ENCODE measurements around the gene NOS1AP.

The NOS1AP gene

DNA sequence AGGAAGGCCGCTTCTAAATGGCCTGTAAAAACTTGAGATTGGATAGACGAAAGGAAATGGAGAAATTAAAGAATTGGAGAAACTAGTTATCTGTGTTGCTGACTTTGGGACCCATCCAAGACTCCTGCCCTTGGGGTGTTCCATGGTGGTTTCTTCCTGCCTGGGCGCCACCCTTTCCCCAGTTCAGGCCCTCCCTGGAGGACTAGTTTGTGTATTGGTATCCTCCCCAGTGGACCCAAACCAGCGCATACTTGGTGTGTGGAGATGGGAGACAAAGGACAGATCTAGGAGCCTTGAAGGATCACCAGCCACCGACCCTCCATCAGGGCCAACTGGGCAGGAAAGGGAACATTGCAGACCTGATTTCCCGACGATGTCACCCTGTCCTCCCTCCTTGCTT, 300.1 kb downstream of the NOS1AP start:
- no peak for TF ChIP-seq POLR2AphosphoS5 (IDR thresholded peaks at IDR 0.05; ENCODE audit: low read depth, low read length)
- TF ChIP-seq FOXP2 (optimal IDR thresholded peaks at IDR 0.05; ENCODE audit: borderline replicate concordance, extremely low read depth, extremely low read length, insufficient read depth) = no peak
- TF ChIP-seq SIN3A (IDR thresholded peaks at IDR 0.05; ENCODE audit: borderline replicate concordance, insufficient read depth, low read length) = no peak
- no peak for TF ChIP-seq TAF1 (IDR thresholded peaks at IDR 0.05; ENCODE audit: borderline replicate concordance, insufficient read depth, low read length)
- TF ChIP-seq, protein P1, sequence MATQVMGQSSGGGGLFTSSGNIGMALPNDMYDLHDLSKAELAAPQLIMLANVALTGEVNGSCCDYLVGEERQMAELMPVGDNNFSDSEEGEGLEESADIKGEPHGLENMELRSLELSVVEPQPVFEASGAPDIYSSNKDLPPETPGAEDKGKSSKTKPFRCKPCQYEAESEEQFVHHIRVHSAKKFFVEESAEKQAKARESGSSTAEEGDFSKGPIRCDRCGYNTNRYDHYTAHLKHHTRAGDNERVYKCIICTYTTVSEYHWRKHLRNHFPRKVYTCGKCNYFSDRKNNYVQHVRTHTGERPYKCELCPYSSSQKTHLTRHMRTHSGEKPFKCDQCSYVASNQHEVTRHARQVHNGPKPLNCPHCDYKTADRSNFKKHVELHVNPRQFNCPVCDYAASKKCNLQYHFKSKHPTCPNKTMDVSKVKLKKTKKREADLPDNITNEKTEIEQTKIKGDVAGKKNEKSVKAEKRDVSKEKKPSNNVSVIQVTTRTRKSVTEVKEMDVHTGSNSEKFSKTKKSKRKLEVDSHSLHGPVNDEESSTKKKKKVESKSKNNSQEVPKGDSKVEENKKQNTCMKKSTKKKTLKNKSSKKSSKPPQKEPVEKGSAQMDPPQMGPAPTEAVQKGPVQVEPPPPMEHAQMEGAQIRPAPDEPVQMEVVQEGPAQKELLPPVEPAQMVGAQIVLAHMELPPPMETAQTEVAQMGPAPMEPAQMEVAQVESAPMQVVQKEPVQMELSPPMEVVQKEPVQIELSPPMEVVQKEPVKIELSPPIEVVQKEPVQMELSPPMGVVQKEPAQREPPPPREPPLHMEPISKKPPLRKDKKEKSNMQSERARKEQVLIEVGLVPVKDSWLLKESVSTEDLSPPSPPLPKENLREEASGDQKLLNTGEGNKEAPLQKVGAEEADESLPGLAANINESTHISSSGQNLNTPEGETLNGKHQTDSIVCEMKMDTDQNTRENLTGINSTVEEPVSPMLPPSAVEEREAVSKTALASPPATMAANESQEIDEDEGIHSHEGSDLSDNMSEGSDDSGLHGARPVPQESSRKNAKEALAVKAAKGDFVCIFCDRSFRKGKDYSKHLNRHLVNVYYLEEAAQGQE (IDR thresholded peaks at IDR 0.05; ENCODE audit: insufficient read depth in 1 of 2, low read depth in 2 of 2, low read length in 2 of 2) = no peak

DNA sequence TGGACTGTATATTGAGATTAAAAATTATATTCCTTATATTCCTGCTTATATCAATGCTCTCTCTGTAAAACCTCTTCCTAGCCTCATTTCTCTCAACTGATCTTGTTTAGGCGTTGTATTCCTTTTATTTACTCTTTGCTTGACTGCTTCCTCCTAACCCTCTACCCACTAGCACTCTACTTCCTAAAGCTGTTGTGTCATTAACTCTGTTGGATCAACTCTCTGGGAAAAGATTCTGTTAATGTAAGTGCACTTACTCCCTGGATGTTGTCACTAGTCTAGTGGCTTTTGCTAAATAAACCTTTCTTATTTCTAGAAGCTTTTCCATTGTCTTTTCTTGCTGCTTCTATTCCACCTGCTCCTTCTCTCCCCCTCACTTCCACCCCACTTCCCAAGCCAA, 300.7 kb downstream of the NOS1AP start:
- TF ChIP-seq FOXP2 (optimal IDR thresholded peaks at IDR 0.05; ENCODE audit: borderline replicate concordance, extremely low read depth, extremely low read length, insufficient read depth) = no peak

DNA sequence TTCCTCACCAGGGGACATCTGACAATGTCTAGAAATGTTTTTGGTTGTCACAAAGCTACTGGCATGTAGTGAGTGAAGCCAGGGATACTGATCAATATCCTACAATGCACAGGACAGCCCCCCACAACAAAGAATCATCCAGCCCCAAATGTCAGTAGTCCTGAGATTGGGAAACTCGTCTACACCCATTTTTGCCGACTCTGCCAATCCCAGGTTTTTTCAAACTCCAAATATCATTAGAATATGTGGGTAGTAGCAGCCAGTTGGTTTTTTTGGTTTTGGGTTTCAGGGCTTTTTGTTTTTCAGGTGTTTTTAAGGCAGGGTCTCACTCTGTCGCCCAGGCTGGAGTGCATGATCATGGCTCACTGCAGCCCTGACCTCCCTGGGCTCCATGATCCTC, 301.2 kb downstream of the NOS1AP start:
- TF ChIP-seq TAF1 (IDR thresholded peaks at IDR 0.05; ENCODE audit: borderline replicate concordance, insufficient read depth, low read length) = no peak
- TF ChIP-seq SIN3A (IDR thresholded peaks at IDR 0.05; ENCODE audit: borderline replicate concordance, insufficient read depth, low read length) = no peak

DNA sequence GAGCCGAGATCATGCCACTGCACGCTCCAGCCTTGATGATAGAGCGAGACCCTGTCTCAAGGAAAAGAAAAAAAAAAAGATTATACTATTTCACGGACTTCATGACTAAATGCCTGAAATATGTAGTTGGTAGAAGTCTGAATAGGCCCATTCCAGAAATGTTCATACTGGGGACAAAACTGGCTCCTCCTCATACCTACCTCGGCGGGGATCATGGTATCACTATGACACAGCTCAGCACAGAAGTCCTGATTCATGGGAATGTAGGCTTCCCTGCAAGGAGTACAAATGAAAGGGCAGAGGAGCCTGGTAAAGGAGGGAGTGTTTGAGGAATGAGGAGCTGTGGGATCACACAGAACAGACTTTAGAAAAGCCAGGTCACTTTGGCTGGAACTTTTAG, 302.1 kb downstream of the NOS1AP start:
- no peak for TF ChIP-seq FOXP2 (optimal IDR thresholded peaks at IDR 0.05; ENCODE audit: borderline replicate concordance, extremely low read depth, extremely low read length, insufficient read depth)
- no peak for TF ChIP-seq POLR2AphosphoS5 (IDR thresholded peaks at IDR 0.05; ENCODE audit: low read depth, low read length)
- TF ChIP-seq TAF1 (IDR thresholded peaks at IDR 0.05; ENCODE audit: borderline replicate concordance, insufficient read depth, low read length) = no peak
- no peak for TF ChIP-seq SIN3A (IDR thresholded peaks at IDR 0.05; ENCODE audit: borderline replicate concordance, insufficient read depth, low read length)
- TF ChIP-seq, protein P1 (IDR thresholded peaks at IDR 0.05; ENCODE audit: insufficient read depth in 1 of 2, low read depth in 2 of 2, low read length in 2 of 2) = no peak

DNA sequence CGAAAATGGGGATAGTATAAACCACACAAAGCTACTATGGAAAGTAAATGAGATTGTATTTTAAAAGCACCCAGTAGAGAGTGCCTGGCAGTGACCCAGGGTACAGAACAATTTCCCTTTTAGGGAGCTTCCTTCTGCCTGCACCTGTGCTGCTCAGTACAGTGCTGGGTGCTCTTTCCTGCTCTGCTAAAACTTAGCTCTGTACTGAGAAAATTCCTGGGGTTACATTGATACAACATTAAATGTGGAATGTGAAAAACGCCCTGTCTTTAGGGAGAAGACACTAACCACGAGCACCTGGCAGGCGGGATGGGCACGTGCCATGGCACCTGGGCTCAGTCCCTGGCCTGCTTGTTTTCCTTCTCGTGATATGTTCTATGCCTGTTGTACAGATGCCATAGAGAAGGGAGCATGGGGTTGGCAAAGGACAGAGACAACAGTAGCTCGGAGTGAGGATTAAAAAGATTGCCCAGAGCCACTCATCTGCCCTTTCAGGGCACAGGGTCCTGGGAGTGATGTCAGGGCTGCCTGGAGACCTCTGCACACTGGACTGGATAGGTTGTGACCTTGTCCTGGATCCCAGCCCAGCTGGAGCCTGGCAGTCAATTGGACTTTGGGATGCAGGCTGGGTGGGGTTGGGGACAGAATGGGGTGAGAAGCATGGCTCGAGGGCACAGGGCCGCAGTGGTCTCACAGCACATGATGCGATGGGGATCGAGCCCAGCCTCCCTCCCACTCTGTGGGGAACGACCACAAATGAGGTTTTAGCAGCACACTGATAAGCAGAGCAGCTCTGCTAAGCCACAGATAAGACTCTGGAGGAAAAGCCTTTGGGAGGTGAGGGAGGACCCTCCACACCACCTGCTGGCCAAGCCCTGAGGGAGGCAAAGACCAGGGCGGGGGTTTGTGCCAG, 302.9 kb downstream of the NOS1AP start:
- TF ChIP-seq SIN3A (IDR thresholded peaks at IDR 0.05; ENCODE audit: borderline replicate concordance, insufficient read depth, low read length) (no peak), POLR2AphosphoS5 (IDR thresholded peaks at IDR 0.05; ENCODE audit: low read depth, low read length) (no peak), FOXP2 (optimal IDR thresholded peaks at IDR 0.05; ENCODE audit: borderline replicate concordance, extremely low read depth, extremely low read length, insufficient read depth) (no peak), TAF1 (IDR thresholded peaks at IDR 0.05; ENCODE audit: borderline replicate concordance, insufficient read depth, low read length) (no peak)
- TF ChIP-seq, protein P1 (IDR thresholded peaks at IDR 0.05; ENCODE audit: insufficient read depth in 1 of 2, low read depth in 2 of 2, low read length in 2 of 2) = no peak

DNA sequence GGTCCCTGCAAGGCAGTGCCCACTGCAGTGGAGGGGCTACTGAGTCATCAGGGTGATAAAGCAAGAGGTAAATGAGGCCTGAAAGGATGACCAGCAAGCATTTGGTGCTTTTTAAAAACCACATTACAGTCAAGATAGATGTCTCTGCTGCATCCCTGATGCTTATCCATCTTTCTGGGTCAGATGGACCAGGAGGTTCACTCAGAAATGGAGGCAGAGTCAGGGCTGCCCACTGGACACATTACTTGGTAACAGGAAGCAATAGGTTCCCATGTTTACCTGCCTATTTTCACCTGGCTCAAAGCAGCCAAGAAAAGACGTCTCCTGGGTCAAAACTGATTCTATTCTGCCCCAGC, 303.6 kb downstream of the NOS1AP start:
- TF ChIP-seq POLR2AphosphoS5 (IDR thresholded peaks at IDR 0.05; ENCODE audit: low read depth, low read length) = no peak
- no peak for TF ChIP-seq SIN3A (IDR thresholded peaks at IDR 0.05; ENCODE audit: borderline replicate concordance, insufficient read depth, low read length)
- TF ChIP-seq FOXP2 (optimal IDR thresholded peaks at IDR 0.05; ENCODE audit: borderline replicate concordance, extremely low read depth, extremely low read length, insufficient read depth) = no peak
- no peak for TF ChIP-seq TAF1 (IDR thresholded peaks at IDR 0.05; ENCODE audit: borderline replicate concordance, insufficient read depth, low read length)
- TF ChIP-seq, protein P1 (IDR thresholded peaks at IDR 0.05; ENCODE audit: insufficient read depth in 1 of 2, low read depth in 2 of 2, low read length in 2 of 2) = no peak

All from PFSK-1 (cell line).